ENCODE results near the gene TUBA4A.

Gene TUBA4A

DNA sequence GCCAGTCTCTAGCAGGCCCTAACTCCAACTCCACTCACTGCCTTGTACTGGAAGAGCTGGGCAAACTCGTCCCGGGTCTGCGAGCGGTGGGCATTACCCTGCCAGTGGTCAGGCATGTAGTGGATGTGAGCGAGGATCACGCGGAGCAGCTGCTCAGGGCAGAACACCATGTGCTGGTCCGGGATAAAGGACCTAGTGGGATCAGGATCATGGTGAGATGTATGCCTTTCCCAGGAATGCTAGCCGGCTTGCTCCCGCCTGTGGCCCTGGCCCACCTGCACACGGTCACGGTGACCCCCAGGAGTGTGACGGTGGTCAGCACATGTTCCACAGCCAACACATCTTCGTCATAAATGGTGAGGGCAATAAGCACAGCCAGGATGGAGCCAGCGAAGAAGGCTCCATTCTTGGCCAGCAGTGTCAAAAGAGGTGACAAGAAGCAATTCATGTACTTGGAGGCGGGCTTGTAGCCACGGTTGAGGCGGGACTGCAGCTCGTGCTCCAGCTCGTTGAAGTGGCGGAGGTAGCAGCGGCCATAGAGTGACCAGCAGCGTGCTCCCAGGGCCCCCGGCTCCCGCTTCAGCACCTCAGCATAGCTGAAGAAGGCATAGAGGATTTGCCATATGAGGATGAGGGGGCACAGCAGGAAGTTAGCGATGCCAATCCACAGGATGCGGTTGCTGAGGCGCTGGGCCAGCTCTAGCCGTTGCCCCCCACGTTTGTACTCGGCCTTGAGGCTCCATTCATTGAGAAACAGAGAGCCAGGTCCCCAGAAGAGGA, 29.7 kb downstream of the TUBA4A start:
- TF ChIP-seq ZNF274 (IDR thresholded peaks at IDR 0.05; ENCODE audit: low read depth, low read length): no peak
- no peak overlapping the region for H3K4me3 ChIP-seq (ENCODE audit: low read length)

DNA sequence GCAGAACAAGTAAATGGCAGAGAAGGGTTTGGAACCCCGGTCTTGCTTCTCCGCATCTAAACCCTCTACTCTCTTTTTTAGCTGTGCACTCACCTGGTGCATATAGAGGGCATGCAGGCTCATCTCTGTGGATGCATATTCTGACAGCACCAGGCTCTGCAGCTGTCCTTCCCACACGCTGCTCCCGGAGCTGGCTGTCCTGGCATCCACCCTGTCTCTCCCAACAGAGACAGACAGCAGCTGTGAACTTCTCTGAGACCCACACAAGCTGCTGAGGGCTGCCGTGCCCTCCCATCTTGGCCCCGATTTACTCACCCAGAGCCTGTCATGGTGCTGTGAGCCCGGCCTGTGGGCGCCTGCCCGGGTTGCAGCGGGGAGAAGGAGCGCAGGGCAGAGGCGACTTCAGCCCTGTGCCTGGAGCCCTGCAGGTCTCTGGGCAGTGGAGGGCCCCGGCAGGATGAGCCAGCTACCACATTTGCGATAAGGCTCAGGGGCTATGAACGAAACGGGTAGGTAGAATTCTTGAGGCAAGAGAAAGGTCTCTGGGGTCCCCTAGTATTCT, 31.7 kb downstream of the TUBA4A start:
- TF ChIP-seq ZNF274 (IDR thresholded peaks at IDR 0.05; ENCODE audit: low read depth, low read length): no peak

DNA sequence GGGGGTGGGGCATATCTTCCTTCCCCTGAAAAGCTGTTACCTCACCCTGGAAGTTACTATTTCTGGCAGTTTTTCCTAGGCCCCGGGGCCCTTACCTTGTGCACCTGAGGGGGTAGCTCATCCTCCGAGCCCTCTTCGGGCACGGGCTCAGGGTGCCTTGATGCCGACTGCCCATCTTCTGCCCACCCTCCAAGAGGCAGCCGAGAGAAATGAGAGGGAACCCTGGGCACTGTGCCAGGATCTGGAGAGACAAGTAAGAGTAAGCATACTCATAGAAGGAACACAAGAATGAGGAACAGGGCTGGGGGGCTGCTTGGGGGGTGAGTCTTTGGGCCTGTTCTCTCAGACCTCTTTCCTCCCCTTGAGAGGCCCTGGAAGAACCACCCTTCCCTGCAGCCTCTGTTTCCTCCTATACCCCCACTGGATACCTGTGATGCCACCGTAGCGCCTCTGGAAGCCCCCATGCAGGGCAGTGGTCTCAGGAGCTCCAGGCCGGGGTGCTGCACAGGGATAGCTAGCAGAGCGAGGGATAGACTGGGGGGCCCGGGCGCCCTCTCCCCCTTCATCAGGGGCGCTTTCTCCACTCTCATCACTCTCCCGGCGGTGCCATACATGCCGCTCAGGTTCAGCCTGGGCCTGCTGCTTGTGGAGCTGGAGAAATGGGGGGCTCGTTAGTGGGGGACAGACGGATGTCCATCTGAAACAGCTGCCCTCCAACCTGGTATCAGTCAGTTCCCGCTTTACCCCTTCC, 32.9 kb downstream of the TUBA4A start:
- H3K4me3 ChIP-seq (ENCODE audit: low read length): no peak overlapping the region
- no peak for TF ChIP-seq ZNF274 (IDR thresholded peaks at IDR 0.05; ENCODE audit: low read depth, low read length)

More for the DNA sequence above, 31.7 kb downstream of the TUBA4A start:
- H3K4me3 ChIP-seq (ENCODE audit: low read length): no peak overlapping the region

DNA sequence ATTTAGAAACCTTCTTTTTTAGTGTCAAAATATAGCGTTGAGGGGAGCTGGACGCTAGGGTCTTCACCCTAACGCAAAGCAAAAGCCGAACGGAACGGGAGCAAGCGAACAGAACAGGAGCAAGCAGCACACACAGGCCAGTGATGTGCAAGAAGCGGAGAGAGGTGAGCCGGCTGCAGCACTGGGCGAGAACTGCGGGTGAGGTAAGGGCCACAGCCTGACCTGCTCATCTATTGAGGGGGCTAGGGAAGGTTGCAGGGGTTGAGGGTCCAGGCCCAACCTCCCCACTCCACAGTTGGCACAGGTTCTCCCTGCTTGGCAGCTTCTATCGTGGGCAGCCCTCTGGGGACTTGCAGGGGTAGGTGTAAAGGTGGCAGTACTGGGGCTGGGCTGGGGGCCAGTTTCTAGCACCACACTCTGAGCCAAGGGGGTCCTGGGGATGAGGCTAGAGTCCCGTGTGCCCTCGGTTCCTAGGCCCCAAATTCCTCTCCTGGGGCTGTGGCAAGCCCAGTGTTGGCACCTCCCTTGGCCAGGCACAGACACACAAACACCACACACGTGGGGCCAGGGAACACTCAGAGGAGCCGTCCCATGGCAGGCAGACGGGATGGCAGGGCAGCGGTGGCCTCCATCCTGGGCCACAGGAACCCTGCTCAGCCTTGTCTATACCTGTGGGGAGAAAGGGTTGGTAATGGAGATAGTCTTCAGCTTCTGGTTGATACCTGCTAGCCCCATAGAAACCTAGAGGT, 33.8 kb downstream of the TUBA4A start:
- no peak for TF ChIP-seq ZNF274 (IDR thresholded peaks at IDR 0.05; ENCODE audit: low read depth, low read length)
- no peak overlapping the region for H3K4me3 ChIP-seq (ENCODE audit: low read length)

DNA sequence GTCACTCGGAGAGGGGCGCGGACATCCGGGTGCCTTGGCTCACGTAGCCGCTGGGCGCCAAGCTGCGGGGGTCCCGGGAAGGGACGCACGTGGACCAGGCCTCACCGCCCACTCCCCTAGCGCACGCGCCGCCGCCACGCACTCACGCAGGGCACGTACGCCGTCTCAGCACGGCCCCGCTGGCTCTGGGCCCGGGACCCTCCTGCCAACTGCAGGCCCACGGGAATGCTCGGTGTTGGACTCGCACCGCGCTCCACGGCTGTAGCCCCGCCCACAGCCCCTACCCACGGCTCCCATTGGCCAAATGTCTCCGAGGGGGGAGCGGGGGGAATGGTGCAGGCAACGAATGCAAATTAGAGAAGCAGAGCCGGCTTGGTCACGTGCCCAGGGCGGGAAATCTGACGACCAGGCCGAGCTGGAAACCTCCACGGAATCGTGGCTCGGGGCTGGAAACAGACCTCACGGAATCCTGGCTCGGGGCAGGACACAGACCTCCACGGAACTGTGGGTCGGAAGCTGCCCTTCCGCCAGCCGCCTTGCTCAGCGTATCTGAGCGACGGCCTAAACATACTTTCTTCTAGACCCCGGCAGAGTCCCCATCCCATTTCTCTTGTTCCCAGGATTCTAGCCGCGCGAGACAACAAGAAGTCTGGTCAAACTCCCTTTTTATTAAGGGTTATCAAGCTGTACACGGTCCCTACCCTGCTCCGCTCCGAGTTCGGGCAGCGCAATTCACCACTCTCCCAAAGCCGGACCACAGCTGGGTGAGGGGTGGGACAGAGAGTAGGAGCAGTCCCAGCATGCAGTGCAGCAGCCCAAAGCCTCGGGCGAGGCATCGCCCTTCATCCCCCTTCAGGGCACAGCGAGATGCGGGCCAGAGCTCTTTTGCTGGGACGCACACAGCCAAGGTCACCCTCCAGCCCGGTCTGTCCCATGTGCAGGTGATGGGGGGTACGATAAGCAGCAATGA, 34.7 kb downstream of the TUBA4A start, which contains the start of gene ABCB6:
Gene ABCB6 (minus strand): TSS at position 227 of the 970 bp plus-strand sequence. CDS start 285 bp downstream, outside the sequence.
- no peak for TF ChIP-seq ZNF274 (IDR thresholded peaks at IDR 0.05; ENCODE audit: low read depth, low read length)
- peak within 1 kb of the TSS; percentile 68; the same call in 1 of the 2 replicates for H3K4me3 ChIP-seq (ENCODE audit: low read length)

DNA sequence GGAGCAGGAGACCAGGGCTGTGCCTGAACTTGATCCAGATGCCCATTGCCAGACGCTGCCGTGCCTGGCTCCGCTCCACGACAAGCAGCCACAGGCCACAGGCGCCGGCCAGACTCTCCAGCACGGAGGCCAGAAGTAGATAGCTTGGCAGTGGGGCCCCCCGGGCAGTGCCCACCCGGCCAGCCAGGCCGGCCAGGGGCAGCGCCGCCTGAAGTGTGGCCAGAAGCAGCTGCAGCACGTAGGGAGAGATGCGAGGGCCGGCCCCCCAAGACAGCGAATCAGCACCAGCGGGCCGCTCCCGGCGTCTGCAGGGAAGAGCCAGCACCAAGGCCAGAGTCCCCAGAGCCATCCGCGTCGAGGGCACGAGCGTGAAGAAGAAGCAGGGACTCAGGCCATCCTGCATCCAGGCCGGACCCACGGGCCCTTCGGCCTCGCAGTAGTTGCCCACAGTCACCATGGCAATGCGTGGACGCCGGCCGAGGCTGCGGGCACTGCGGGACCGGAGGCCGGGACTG, 35.4 kb downstream of the TUBA4A start:
- peak overlapping the region; percentile 68; the same call in 1 of the 2 replicates for H3K4me3 ChIP-seq (ENCODE audit: low read length)

DNA sequence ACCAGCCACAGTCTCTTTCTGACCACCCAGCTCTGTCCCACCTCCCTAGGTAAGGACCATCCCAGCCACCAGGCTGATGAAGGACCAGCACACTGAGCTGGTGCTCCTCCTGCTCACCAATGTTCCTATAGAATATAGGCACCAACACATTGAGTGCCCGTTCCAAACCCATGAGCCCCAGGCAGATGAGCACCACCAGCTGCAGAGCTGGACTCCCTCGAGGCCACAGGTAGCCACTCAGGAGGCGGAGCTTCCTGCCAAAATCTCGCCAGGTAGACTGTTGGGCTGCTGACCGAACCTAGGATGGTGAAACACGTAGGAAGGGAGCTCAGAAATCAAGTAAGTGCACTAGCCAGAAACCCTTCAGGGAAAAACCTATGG, 37.2 kb downstream of the TUBA4A start:
- H3K4me3 ChIP-seq (ENCODE audit: low read length): no peak overlapping the region
- no peak for TF ChIP-seq ZNF274 (IDR thresholded peaks at IDR 0.05; ENCODE audit: low read depth, low read length)

More for the DNA sequence above, 35.4 kb downstream of the TUBA4A start:
- TF ChIP-seq ZNF274 (IDR thresholded peaks at IDR 0.05; ENCODE audit: low read depth, low read length): no peak

DNA sequence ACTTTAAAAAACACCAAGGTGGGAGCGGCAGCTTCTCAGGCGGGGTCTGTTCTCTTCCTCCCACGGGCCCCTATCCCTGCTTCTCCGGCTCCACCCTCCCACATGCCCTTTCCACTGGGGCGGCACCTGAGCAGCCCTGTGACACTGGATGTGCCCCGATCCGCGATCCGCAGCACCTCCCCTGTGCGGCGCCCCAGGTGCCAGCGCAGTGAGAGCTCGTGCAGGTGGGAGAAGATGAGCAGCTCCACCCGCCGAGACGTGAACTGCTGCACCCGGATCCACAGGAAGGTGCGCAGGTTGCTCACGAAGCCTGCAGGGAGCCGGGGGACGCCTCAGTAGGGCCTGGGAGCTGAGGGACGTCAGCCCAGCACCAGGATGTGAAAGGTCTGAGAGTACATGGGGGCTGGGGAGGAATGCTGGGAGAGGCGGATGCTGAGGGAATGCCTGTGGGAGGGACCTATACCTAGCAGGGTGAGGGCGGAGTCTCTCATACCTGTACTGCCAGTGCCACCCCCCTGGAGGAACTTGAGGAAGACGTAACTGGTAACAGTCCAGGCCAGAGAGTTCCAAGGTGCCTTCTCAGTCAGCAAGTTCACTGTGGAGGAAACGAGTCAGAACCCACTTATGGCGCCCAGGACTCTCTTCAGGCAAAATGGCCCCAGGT, 37.7 kb downstream of the TUBA4A start:
- H3K4me3 ChIP-seq (ENCODE audit: low read length): no peak overlapping the region
- TF ChIP-seq ZNF274 (IDR thresholded peaks at IDR 0.05; ENCODE audit: low read depth, low read length): no peak

DNA sequence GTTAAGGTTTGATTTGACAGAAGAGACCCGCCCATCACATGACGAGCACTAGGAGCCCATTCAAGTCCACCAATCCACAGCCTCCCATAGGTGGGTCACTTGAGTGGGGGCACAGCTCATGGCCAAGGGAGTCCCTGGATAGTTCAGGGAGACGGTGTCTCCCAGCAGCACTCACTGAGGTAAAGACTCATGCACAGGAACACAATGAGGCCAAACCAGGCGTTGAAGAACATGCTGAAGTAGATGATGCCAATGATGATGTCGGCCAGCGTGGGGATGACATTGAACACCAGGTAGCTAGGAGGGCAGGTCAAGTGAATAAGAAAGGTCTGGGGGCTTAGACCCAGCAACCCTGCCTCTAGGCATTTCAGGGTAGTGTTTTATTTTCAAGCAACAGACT, 38.9 kb downstream of the TUBA4A start:
- TF ChIP-seq ZNF274 (IDR thresholded peaks at IDR 0.05; ENCODE audit: low read depth, low read length): no peak
- H3K4me3 ChIP-seq (ENCODE audit: low read length): no peak overlapping the region

DNA sequence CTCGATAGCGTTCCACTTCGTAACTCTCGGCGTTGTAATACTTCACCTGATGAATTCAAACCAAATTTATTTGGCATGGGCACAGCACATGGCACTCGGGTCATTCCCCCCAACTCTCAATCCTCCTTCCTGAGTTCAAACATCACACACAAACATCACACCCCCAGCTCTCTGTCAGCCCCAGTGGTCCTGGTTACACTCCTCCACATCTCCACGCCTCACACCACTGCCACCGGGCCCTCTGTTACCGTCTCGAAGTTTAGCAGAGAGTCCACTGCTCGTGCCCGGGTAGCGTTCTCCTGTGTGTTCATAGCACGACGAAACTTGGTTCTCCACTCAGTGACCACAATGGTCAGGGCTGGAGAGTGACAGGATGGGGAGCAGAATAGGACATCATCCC, 39.6 kb downstream of the TUBA4A start:
- H3K4me3 ChIP-seq (ENCODE audit: low read length): no peak overlapping the region
- TF ChIP-seq ZNF274 (IDR thresholded peaks at IDR 0.05; ENCODE audit: low read depth, low read length): no peak

DNA sequence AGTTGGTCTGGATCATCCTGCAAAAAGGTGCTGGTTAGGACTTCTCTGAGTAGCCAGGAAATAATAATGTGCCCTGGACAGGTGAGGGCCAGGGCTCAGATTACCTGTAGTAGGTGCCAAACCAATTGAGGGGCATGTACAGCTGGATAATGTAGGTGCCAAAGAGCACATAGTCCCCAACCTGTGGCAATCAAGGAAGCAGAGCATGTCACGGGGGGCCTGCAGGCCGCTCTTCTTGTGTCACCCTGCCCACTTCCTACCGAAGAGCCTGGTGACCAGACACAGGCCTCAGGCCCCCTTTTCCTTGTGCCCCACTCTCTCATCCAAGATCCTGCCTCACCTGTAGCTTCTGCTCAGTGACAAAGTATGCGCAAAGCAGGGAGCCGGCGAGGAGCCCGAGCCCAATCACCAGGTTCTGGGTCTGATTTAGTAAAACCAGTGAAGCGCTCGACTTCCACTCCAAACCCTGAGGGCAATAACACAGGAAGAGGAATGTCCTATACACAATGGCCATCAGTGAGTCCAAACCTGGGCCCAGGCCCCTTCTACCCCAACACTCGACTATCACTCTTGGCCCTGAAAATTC, 40.1 kb downstream of the TUBA4A start:
- no peak for TF ChIP-seq ZNF274 (IDR thresholded peaks at IDR 0.05; ENCODE audit: low read depth, low read length)
- no peak overlapping the region for H3K4me3 ChIP-seq (ENCODE audit: low read length)

DNA sequence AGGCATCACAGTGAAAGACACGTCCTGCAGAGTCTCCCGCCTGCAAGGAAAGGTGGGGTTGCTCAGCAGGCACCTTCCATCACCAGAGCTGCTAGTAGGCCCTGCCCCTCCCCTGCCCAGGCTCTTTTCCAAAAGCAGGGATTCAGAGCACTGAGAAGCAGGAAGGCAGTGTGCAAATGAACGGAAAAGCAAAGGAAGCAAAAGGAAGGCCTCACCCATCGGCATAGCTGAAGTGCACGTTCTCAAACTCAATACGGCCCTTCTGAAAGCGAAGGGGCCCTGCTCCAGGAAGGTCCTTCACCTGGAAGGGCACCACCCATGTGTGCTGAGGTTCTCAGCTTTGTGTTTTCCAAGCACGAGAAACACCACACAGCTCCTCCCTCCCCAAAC, 40.7 kb downstream of the TUBA4A start:
- TF ChIP-seq ZNF274 (IDR thresholded peaks at IDR 0.05; ENCODE audit: low read depth, low read length): no peak
- no peak overlapping the region for H3K4me3 ChIP-seq (ENCODE audit: low read length)

Data from GM08714 (cell line).